Bone marrow (tissue), 2 donors: ENCODE results near the gene FYN.
"Not testable (repeated sequence)": the region's sequence is repeated elsewhere in the genome, so short reads cannot be mapped to it uniquely, and the experiment has no call there.

Experiments used
- DNase-seq, 2 donors: peaks; one replicate each; lab custom pipeline; 2025; lab: John Stamatoyannopoulos, UW

Gene FYN

DNA sequence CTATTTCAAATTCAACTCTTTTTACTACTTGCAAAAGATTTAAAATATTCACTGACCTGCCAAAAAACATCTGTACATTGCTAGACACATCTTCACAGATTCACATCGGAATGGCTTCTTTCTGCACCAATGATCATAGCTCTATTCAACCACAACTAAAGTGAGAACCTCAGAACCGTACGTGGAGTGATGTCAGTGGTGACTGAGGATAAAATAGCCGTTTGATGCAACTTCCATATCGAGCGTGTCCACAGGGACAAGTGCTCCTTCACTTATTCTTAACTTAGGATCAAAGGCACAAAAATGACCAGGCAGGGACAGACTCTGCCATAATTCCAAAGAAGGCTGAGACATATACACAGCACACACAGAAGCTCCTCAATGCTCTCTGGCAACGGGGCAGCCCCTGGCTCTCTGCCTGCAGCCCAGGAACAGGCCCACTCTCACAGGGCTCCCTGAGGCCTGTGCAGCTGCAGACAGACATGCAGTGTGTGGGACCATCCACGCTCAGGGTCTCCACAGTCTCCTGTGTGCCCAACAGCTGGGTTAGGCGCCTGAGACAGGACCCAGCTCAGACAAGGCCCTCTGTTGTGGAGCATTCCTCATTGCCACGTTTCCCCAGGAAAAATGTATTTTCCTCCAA lies 22.8 kb downstream of the FYN start:
- no peak for DNase-seq

DNA sequence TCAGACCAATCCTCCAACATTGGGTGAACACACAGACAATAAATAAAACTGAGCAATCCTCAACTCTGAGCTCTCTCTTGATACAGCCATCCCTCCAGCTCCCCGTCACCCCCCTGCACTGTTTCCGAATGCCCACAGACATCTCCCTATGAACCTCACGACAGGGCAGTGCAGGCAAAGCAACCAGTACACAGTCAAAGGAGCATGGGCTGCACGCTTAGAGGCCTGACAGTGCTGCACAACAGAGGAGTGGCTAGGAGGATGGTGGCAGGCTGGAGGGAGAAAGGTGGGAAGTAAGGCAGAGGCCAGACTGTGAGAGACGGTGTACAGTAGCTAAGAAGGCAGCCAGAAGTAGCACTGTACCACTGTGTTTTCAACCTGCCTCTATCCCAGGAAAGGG lies 24.0 kb downstream of the FYN start:
- DNase-seq: no peak

DNA sequence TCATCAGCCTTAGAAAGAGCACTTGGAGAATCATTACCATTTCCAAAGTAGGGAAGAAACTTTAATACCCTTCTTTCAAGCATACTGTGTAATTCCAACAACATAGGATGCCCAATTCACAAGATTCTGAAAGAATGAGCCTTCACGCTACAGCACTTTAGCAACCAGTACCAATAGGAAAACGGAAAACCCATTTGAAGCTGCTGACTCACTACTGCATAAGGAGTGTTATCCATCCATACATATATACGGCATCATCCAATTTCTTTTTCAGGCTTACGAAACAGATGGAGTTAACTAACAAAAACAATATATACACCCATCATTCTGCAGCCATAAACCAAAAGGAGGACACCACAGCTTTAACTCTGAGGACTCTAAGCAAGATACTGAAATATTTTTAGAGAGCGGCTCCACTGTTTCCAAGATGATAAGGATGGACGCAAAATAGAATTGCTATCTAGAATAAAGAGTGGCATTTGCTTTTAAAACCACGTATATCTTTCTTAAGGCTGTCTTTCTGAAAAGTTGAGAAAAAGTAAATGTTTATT lies 24.9 kb downstream of the FYN start:
- no peak for DNase-seq

DNA sequence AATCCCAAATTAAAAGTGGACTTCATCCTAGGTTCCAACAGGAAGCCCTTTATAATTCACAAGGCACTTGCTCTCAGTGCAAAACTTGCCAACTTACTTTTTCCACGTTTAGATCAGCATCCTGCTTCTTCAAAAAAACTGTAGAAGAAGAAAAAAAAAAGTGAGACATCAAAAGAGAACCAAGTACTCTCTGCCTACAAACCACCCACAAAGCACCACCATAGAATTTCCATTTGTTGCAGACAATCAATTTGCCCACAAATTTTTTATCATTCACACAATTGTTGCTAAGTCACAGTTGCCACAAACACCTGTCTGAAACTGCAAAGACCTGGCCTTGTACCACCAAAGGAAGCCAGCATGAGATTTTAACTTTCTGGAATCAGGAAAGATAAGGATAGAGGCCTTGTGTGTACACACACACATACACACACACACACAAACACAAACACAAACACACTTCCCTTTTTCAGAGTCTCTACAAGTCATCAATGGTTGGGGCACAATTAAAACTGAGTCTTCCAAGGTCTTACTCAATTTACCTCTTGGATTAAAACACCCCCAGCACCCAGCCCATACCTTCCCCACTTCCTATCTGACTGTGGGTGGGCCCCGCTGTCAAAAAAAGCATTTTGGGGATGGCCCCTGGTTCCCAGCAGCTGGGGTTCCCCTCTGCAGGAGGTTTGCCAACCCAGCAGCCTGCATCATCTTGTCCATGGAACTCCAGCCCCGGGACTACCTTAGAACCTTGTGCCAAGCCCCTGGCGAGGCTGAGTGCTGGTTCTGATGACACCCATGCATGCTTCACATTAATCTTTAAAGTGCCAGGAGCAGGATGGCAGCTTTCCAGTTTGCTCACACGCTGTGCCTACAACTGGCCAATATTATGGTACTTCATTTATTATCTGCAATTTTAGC lies 26.5 kb downstream of the FYN start:
- no peak for DNase-seq

DNA sequence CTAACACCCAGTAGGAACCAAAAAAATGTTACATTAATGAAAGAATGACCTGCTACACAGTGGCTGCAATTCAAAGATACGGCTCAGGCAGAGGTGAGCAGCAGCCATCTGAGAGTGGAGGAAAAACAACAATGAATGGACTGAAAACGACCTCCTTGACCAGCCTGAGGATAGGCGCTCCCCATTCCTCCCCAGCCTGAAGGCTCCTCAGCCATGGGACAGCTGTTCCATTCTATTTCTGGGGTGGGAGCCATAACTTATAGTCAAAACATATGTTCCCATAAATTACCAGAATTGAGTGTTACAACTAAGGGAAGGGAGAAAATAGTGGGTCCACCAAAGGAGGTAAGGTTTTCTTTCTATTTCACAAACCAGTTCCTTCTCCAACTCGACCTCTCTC lies 27.2 kb downstream of the FYN start:
- DNase-seq: no peak

DNA sequence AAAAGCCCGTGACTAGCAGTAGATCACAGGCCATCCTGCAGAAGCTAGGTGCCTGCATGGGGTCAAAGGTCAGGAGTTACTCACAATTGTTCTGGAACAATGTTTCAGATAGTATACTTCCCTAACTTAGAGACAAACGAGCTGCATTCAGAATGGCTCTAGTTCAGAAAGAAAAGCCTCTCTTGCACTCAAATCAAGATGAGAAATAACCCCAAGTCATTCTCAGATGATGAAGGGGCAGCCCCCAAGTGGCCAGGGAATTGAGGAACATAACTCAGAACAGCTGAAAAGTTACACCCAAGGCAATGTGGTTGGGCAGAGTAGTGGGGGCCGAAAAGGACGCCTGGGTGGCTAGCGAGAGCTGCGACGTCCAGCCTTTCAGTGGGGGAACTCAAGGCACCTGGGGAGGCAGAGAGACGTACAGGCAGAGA lies 27.8 kb downstream of the FYN start:
- no peak for DNase-seq

DNA sequence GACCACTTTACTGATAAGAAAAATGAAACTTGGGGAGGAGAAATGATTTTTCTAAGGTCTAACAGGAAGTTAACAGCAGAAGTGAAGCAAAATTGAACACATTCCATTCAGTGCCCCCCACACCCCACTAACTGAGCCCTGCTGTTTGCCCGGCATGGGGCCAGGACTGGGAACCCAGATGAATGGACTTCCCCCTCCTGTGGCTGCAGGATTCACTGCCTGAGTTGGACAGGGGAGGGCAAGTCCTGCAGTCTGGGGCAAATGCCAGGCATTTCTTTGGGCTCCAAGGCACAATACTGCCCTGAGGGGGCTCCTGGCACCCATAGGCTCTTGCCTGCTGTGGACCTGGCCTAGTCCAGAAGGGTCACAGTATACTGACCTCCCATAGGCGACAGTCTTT lies 28.3 kb downstream of the FYN start:
- DNase-seq: no peak

DNA sequence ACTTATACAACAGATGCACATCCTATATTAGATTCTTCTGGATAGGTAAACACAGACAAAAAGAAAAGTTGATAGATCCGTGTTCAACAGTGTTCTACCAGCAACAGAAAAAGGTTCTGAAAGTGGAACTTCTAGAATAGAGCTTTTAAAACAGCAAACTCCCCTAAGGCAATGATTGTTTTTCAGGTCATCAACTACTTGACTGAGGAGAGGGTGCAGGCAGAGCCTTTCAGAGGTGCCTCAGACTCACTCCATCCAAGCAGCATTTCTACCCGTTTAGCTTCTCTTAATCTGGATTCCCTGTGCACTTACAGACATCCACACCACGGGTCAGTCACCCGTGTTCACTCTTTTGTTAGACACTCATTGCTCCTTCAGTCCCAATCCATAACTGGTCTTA lies 28.9 kb downstream of the FYN start:
- no peak for DNase-seq

DNA sequence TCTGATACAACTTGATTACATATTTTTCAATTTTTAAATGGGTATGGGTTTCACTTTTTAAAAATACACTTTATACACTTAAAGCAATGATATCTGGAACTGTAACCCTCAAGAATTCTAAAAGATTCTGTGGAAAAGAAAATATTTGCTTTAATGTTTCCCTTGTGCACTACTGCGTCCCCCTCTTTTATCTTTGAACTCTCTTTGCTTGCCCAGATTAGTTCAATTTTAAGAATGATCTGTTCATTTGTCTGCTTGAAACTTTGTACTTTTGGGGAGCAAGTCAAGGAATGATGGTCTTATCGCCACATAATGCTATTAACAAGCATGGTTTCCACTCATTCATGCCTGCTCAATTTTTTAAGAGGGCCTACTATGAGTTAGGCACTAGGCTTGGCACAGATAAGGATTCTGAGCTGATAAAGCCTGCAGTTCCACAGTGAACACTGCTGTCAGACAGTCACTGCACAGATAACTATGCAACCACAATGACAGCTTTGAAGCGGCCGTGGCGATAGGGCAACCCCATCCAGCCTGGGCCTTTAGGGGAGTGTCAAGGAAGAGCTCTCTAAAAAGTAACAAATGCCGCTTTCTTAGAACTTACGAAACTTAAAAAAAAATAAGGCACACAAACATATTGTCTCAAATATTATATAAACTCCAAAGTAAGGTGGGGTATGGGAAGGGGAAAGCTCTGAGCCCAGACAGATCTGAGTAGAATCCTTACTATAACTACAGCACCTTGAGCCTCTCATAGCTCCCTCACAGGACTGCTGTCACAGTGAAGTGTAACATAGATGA lies 29.7 kb downstream of the FYN start:
- peak in 1 of 2 donors; percentile 14 for DNase-seq

DNA sequence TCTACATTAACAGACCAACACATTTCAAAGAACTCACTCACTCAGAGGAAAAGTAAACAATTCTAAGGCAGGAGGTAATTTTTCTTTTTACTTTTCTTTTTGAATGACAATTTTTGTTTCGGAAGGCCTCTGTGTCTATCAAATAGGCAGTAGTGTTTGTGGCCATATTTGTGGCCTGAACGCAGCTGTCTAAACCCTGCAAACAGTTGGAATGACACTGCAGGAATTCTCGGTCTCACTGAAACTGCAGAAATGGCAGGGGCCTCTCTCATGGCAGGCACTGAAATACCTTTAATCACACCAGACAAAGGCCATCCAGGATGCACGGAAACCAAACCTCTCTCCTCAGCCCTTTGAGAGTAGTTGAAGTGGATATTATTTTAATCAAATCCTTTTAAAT lies 30.4 kb downstream of the FYN start:
- no peak for DNase-seq

DNA sequence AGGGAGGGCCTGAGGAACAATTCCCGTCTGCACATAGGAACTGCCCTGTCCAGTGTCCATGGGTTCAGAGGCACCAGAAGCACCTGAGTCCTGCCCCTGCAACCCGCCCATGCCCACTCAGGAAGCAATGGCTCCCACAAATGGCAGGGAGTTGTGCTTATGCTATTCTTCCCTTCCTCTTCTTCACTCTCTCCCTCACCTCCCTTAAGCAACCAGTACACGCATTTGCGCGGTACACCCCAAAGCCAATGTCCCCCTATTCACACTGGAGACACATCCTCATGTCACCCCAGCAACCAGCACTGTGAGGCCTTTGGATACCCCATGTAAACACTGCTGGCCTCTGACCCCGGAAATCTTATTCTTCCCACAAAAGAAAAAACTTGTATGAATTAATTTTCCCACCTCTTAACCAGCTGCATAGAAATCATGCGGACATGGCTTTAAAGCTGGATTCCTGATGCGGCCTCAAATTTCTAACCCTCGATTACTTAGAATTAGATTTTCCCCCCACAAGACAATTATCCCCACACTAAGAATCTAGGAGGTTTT lies 30.9 kb downstream of the FYN start:
- DNase-seq: no peak

DNA sequence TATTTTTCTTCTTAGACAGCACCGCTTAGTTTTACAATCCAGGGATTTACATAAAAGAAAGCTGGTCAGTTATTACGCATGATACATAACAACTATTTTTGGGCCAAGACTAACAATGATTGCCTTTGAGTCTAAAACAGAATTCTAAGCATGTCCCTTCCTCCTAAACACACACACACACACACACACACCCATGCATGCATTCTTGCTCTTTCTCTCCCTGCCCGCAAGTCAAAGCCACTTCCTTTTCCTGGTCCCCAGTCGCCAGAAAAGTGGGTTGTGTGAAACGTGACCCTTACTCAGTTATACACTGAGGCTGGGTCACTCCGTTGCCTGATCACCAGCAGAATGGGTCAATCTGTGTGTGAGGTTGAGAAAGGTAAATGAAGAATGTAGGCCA lies 31.4 kb downstream of the FYN start:
- peak in 1 of 2 donors; percentile 60 for DNase-seq

DNA sequence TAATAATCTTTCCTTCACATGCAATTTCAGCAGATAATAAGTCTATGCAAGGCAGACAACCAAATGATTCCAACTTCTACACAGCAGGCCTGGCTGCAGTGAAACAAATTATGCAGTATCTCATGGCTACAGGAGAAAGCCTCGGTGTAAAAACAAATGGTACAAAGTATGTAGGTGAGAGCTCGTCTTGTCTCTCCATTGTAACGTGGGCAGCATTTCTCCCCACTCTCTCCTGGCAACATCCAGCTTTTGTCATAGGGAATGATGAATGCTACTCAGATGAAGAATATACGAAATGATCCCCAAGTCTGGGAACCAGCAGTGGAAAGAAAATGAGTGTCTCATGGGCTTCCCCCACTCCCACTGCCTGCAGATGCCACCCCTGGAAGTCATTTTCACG lies 32.4 kb downstream of the FYN start:
- no peak for DNase-seq

DNA sequence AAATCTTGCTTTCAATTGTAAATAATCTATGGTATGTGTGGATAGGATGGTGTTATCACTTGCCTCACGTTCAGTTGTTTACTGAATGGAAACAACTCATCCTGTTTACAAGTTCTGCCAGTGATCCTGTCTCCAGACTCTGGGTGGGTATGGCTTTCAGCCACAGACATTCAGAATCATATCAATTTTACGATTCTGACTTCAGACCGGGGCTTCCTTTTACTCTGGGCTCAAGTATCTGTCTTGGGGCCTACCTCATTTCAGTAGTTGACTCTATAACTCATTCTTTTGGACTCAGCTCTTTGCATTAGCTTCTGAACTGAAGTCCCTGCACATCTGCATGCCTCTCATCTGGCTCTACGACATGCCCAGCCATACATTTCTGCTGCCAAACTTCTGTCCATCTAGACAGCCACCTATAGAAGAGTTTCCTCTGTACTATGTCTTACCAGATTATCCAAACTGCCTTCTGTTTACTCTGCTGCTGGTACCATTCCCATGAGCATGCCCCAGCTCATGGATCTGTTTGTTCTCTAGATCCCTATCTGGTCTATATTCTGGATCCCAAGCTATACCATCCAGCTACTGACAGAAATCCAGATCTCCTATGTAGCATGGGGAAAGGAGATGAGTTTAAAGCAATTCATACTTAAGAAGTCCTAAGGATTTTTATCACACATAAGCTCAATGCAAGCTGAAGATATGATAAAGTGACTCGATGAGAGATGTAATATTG lies 34.3 kb downstream of the FYN start:
- DNase-seq: no peak

DNA sequence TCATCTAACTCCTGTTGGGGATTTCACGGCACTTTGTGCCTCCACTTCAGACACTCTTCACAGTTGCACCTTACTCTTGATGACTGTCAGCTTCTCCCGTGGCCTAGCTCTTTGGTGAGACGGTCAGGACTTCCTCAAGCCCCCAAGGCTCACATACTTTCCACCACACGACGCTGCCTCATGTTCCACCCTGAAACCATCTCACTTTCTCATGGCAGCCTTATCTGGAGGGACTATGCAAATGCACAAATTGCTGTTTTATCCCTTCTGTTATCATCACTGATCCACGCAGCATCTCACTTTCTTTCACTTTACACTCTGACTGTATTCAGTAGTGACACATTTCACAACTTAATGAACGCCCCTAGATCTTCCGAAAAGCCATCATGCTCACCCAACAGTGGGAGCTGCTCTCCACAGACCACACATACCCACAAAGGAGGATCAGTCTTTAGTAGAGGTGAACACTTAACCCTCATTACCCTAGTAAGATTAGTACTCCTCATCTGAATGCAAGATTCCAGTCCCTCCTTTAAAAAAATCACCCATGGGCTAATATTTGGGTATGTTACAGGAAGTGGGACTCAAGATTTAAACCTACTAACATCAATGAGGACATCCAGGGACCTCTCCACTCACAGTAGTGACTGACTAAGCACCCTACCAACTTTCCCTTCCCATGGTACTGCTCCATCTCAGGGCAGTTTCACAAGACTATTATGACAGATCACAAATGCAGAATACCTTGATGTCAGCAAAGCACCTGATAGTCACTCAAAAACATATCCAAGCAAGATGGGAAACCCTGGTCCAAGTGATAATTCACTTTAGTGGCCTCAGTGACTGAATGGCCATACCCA lies 35.4 kb downstream of the FYN start:
- no peak for DNase-seq

DNA sequence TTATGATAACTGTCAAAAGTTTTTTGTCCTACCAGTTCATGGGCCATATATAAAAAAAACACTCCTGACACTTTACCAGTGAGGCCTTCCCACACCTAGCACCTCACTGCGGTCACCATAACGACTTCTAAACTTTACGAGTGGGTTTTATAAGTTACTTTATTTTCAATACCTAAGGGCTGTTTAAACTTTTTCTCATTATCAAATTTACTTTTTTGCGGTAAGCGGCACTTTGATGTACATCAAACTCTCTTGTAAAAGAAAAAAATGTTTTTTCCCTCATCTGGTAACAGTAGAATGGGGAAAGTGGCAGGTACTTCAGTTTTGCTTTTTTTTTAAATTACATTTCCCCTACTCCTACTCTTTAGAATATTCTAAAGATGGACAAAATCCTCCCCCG lies 36.2 kb downstream of the FYN start:
- DNase-seq: no peak

DNA sequence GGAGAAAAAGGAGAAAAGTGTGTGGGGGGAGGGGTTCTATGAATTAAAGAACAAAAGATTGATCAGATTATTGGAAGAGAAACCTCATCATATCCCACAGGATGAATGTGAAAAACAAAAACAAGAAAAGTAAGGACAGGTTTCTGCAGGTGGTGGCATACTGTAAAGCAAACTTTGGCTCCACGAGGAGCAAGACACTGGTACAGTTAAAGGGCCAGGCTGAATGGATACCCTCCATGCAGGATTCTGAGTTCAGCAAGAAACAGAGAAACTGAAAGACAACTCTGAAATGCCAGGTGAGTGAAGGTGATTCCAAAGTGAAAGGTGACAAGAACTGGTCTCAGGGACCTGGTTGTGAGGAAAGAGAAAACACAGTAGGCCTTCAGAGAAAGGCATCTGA lies 37.4 kb downstream of the FYN start:
- DNase-seq: no peak

DNA sequence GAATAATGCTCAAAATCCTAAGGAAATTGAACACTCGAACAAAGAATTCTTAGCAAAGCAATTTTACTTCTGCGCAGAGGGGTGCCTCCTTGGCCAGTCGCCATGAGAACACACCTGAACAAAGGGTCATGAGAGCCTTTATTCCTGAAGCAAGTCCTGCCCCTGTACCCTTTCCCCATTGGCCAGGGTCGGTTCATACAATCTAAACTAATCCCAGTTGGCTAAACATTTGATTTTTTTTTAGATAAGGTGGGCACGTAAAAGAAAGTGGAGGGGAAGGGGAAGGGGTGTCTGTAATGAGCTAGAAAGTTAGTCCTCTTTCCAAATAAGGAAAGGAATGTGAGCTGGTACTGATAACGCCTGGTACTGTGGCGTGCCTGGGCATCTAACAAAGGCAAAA lies 37.9 kb downstream of the FYN start:
- not testable (repeated sequence) for DNase-seq

DNA sequence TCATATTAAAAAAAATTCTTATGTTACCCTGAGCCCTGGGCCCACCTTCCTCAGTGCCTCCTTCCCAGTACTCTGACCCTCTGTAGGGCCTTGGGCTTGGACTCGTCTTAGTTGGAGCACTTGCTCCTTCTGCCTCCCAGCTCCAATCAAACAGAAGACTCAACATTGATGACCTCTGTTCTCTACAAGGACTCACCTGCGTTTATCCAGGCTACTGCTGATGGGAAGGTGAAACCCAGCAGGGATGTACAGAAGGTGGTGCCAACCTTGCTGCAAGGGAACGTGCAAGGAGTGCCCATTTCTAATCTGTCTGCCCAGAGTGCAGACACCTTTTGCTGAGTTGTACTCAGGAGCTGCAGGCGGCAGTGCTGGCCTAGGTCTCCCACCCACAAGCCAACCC lies 38.9 kb downstream of the FYN start:
- DNase-seq: no peak

DNA sequence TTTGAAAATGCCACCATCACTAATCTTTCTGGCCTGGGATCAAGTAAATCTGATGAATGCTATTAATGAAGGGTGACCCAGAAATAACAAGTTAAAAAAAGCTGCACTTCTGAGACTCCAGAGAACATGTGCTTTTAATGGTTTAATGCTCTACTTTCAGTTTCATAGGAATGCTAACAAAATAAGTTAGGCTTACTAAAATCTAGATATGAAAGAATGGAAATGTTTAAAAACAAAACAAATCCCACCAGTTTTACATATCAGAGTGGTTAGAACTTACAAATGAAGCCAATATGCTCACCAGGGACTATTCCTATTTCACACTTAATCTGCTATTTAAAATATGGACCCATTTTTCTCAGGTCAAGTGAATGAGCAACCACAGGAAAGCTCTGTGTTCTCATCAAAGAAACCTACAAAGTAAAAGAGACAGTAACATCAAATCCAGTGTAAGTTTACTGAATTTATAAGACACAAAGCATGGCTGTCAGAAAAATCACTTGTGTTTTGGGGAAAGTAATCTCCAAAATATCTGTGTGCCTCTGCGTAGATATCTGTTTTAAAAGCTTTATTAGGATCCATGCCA lies 40.3 kb downstream of the FYN start:
- no peak for DNase-seq
